HL-60/S4 treated with retinoic acid at 250 ng/mL for 4 days and 3 days (cell line): Measurements from ENCODE around the gene SLC4A4.

Experiments
- in situ Hi-C: fragments of 300-500 bp; cut with MboI; formaldehyde crosslinking; loops from 2 replicates; pipeline ENCODE4 v1.7.0; 2022; ENCODE audit warnings: low sequenced_read_pairs

The SLC4A4 gene

GRCh38 chr4:71586087-71586763 lies 247.4 kb downstream of the SLC4A4 start:
- in situ Hi-C loops, result no loop called here

- in situ Hi-C loops, result no loop called here
Measured at GRCh38 chr4:71587995-71588394, 249.2 kb downstream of the SLC4A4 start.

- in situ Hi-C loops, result no loop called here
Measured at GRCh38 chr4:71592793-71593192, 254.0 kb downstream of the SLC4A4 start.

GRCh38 chr4:71593311-71593710 lies 254.5 kb downstream of the SLC4A4 start:
- in situ Hi-C loops, result no loop called here

- in situ Hi-C loops, result no loop called here
Measured at GRCh38 chr4:71595576-71596108, 256.8 kb downstream of the SLC4A4 start.

GRCh38 chr4:71599578-71599977 lies 260.8 kb downstream of the SLC4A4 start:
- in situ Hi-C loops, result no loop called here

GRCh38 chr4:71602289-71602900 lies 263.6 kb downstream of the SLC4A4 start:
- in situ Hi-C loops, result no loop called here

GRCh38 chr4:71604785-71605184 lies 266.0 kb downstream of the SLC4A4 start:
- in situ Hi-C loops, result no loop called here

GRCh38 chr4:71607109-71607508 lies 268.3 kb downstream of the SLC4A4 start:
- in situ Hi-C loops, result no loop called here

GRCh38 chr4:71607780-71608677 lies 269.2 kb downstream of the SLC4A4 start:
- in situ Hi-C loops, result no loop called here

- in situ Hi-C loops, result no loop called here
Measured at GRCh38 chr4:71608678-71609071, 269.9 kb downstream of the SLC4A4 start.

- in situ Hi-C loops, result no loop called here
Measured at GRCh38 chr4:71609167-71609566, 270.3 kb downstream of the SLC4A4 start.

- in situ Hi-C loops, result no loop called here
Measured at GRCh38 chr4:71609651-71610050, 270.8 kb downstream of the SLC4A4 start.

GRCh38 chr4:71614621-71615020 lies 275.8 kb downstream of the SLC4A4 start:
- in situ Hi-C loops, result no loop called here

GRCh38 chr4:71616168-71616811 lies 277.5 kb downstream of the SLC4A4 start:
- in situ Hi-C loops, result no loop called here
